GM18526 (cell line): ENCODE measurements around the gene EPHB1.

Experiments used
- POLR2A ChIP-seq: IDR thresholded peaks from 3 replicates; pipeline ENCODE4 v1.6.1; 2011; ENCODE audit not compliant: insufficient read length; ENCODE audit errors: extremely low read depth

The EPHB1 gene

DNA sequence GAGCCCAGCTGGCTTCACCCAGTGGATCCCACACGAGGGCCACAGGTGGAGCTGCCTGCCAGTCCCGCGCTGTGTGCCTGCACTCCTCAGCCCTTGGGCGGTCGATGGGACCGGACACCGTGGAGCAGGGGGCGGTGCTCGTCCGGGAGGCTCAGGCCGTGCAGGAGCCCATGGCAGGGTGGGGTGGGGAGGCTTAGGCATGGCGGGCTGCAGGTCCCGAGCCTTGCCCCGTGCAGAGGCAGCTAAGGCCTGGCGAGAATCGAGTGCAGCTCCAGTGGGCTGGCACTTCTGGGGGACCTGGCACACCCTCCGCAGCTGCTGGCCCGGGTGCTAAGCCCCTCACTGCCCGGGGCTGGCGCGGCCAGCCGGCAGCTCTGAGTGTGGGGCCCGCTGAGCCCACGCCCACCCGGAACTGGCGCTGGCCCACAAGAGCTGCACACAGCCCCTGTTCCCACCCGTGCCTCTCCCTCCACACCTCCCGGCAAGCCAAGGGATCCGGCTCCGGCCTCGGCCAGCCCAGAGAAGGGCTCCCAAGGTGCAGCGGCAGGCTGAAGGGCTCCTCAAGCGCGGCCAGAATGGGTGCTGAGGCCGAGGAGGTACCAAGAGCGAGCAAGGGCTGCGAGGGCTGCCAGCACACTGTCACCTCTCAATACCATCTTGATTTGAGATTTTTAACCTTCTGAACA is 121.4 kb downstream of the EPHB1 start:
- TF ChIP-seq POLR2A, result no peak

DNA sequence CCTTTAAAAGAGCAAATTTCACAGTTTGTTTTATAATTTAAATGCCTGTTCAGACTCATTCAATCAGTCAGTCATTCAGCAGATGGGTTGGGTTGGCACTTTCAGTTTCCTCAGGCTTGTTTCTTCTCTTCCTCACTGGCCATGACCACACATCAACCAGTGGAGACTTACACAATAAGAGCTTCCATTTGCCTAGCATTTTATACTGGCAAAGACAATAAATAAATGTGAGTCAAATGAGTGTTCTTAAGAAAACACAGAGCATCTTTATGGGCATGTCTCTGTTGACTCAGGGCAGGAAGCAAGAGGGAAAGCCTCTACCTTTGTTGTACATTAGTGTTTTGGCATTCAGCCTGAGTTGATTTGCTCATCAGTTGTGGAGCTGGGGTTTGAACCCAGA is 122.6 kb downstream of the EPHB1 start:
- TF ChIP-seq POLR2A, result no peak

- TF ChIP-seq POLR2A, result no peak
These were observed 123.4 kb downstream of the EPHB1 start for GRCh38 chr3:134918441-134918840.

- TF ChIP-seq POLR2A, result no peak
These were observed 127.0 kb downstream of the EPHB1 start for GRCh38 chr3:134922101-134922500.

DNA sequence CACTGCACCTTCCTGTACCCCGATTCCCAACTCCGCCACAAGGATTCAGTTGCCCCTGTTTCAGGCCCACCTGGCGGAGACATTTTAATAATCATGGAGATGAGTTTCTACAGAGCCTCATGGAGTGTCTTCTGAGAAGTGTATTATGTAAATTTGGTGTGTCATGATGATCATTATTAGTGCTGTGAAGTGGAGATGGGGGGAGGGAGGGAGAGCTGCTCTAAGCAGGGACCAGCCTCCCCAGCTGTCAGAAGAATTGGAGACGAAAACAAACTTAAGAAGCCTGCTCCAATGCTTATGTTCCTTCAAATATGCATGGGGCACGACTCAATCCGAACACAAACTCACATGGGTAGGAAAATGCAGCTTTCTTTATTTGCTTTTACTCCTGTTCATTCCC is 127.8 kb downstream of the EPHB1 start:
- TF ChIP-seq POLR2A, result no peak

DNA sequence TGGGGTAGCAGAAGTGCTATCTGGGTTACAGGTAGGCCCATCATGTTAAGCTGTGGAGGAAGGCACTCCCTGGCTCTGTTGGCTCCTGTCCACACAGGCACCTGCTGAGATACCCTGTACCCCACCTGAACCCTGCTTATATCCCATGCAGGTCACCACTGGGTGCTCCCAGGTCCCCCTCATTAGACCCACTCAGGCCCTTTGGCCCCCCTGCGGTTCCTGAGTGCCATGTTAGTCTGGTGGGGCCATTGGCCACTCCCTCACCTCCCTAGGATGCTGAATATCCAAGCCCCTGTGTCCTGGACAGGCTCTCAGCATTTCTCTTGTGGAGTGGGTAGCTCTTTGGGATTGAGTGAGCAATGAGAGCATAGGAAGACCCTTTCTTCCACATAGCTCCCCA is 128.2 kb downstream of the EPHB1 start:
- TF ChIP-seq POLR2A, result no peak

DNA sequence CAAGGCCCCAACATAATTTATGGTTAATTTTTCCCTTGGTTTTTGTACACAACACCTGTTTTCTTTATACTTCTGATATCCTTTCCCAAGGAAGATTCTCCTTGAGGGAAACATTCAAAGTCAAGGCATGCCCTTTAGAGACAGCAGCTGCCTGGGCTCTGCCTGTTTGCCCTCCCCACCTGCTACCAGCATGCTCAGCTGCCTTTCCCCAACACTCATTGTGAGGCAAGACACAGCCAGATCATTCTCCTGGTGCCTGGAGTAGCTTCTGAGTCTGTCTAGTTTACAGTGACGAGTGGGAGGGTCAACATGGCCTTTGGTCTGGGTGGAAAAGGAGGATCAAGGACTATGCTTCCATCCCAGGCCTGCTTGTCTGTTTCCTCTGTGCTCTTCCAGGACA is 132.5 kb downstream of the EPHB1 start:
- TF ChIP-seq POLR2A, result no peak

GRCh38 chr3:134928392-134928791 is 133.3 kb downstream of the EPHB1 start:
- no peak for TF ChIP-seq POLR2A

DNA sequence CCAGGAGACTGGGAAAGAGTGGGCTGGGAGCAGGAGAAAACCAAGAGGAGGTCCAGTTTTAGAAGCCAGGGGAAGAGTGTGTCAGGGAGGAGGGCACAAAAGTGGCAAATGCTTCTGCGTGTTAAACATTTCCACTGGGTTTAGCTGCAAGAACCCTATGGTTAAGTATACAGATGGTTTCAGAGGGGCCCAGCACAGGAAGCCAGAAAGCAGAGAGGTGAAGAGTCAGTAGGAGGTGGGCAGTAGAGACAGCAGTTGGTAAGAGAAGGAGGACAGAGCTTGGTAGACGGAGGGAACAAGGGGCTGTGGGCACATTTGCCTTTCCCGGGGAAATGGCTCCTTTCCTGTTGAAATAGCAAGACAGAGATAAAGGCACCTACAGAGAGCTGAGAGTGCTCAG is 133.8 kb downstream of the EPHB1 start:
- TF ChIP-seq POLR2A, result no peak

DNA sequence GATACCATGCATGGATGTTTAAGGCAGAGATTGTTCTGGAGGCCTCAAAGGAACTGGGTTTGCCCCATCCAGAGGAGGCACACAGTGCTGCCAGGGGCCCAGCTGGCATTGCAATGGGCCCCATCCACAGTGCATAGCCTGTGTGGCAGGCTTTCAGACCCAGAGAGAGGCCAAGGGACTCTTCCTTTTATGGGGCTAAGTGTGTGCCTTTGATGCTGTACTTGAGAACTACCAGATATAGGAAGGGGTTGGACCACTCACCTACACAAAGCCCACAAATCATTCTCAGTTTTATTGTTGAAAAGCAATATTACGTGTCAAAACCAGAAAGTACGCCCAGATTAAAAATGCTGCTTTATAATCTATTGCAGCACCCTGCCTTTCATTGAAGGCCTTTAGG is 134.9 kb downstream of the EPHB1 start:
- TF ChIP-seq POLR2A, result no peak

DNA sequence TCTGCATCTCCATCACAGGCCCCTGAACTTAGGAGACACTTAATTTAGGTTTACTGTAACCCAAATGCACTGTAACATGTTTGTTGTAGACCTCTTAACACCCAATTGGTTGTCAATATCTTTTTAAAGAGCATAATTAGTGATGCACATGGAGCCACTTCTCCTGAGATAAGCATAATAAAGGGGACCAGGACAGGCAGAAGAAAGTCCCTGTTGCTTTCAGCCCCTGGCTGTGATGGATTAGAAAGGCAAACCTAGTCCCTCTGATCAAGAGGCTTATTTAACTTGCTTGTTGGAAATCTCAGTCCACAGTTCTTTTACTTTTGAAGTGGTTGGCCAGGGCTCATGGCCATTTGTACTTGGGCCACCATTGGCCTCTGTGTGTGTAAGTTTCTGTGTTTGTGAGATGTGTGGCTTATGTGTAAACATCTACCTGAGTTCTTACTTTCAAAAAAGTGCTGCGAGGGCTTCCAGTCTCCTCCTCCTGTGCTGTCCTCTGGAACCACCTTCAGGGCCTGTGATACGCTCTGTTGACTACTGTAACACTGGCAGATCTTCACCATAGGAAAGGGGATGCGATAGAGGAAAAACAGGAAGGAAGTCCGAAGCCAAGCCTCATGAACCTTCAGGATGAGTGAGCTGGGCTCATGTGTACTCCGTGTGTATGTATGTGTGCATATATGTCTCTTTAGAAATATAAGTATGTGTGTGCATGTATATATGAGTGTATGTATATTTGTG is 136.2 kb downstream of the EPHB1 start:
- TF ChIP-seq POLR2A, result no peak

GRCh38 chr3:134932035-134932434 is 137.0 kb downstream of the EPHB1 start:
- no peak for TF ChIP-seq POLR2A

- TF ChIP-seq POLR2A, result no peak
These were observed 138.9 kb downstream of the EPHB1 start for GRCh38 chr3:134933997-134934396.

DNA sequence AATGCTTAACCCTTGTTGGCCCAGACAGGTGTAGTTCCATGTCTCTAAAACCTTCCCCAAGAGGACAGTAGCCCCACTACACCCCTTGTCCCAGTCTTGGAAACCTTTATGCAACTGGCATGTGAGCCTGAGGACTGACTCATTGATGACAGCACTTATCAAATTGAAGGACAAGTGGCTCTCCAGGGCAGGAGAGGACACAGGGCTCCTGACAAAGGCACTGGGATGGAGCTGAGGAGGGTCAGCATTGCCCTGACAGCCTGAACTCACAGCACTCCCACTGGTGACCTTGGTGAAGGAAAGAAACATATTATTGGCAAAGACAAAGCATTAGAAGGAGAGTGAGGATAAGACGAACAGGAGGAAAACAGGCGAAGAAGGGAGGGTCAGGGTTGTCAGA is 139.9 kb downstream of the EPHB1 start:
- no peak for TF ChIP-seq POLR2A

GRCh38 chr3:134937256-134938028 is 142.4 kb downstream of the EPHB1 start:
- TF ChIP-seq POLR2A, result no peak

DNA sequence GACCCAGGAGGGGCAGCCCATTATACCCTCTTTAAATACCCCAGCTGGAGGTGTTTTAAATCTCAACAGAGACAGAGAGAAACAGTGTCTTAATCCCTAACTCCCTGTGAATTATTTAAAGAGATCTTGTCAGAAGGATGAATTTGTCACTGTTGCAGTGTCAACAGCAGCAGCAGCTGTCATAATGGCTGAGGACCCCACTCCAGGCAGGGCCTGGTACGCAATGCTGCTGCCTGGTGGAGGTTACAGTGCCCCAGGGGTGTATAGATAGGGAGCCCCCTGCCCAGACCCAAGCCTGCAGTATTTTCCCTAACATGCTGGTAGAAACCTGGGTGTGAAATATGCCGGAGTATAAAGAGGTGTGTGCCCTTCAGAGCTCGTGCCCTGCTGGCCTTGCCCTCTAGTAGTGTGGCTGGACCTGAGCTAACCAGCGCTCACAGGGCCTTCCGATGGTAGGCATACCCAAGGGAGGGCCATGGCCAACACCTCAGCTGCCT is 143.0 kb downstream of the EPHB1 start:
- no peak for TF ChIP-seq POLR2A
